Loucy (cell line): ENCODE data around the gene PRLR.

Experiments used
- CTCF ChIP-seq: fragments of 200-600 bp; sonication (generic); conservative IDR thresholded peaks from 2 replicates; pipeline ENCODE4 v1.5.1; 2014; ENCODE audit warnings: mild to moderate bottlenecking, antibody characterized with exemption, low read length
- EZH2phosphoT487 ChIP-seq: fragments of 200-600 bp; IDR thresholded peaks from 2 replicates; pipeline ENCODE4 v1.6.1; 2018; ENCODE audit warnings: antibody characterized with exemption, mild to moderate bottlenecking, moderate library complexity, borderline replicate concordance

- TF ChIP-seq CTCF = no peak
- no peak for TF ChIP-seq EZH2phosphoT487
Measured at GRCh38 chr5:35045280-35045679, 185.0 kb downstream of the PRLR start.
